HG03521 (cell line): Measurements from ENCODE around the gene SMCO4.

ENCODE experiments used
- ATAC-seq: cut with Tn5 transposase; IDR thresholded peaks from one replicate; pipeline ENCODE4 v1.9.1; 2021; ENCODE audit warnings: mild to moderate bottlenecking, moderate library complexity; ENCODE audit not compliant: unreplicated experiment

SMCO4 gene

GRCh38 chr11:93529707-93530467, 13.3 kb downstream of the SMCO4 start:
- peak; percentile 37 for ATAC-seq

- ATAC-seq, result no peak
Measured at GRCh38 chr11:93528757-93529645, 14.2 kb downstream of the SMCO4 start.

GRCh38 chr11:93528252-93528651, 14.9 kb downstream of the SMCO4 start:
- no peak for ATAC-seq

GRCh38 chr11:93526641-93527583, 16.3 kb downstream of the SMCO4 start:
- peak; percentile 41 for ATAC-seq

- no peak for ATAC-seq
Measured at GRCh38 chr11:93526346-93526633, 16.9 kb downstream of the SMCO4 start.

GRCh38 chr11:93525601-93526345, 17.4 kb downstream of the SMCO4 start:
- no peak for ATAC-seq

- ATAC-seq, result no peak
Measured at GRCh38 chr11:93524858-93525257, 18.3 kb downstream of the SMCO4 start.

GRCh38 chr11:93524173-93524536, 19.0 kb downstream of the SMCO4 start:
- peak; percentile 35 for ATAC-seq

GRCh38 chr11:93520726-93521509, 22.3 kb downstream of the SMCO4 start:
- no peak for ATAC-seq

- no peak for ATAC-seq
Measured at GRCh38 chr11:93519179-93519578, 24.0 kb downstream of the SMCO4 start.

- no peak for ATAC-seq
Measured at GRCh38 chr11:93518081-93518480, 25.1 kb downstream of the SMCO4 start.

GRCh38 chr11:93517611-93518010, 25.6 kb downstream of the SMCO4 start:
- ATAC-seq, result no peak

GRCh38 chr11:93517041-93517440, 26.1 kb downstream of the SMCO4 start:
- ATAC-seq, result no peak

- ATAC-seq, result no peak
Measured at GRCh38 chr11:93515441-93516025, 27.7 kb downstream of the SMCO4 start.

GRCh38 chr11:93514712-93515111, 28.5 kb downstream of the SMCO4 start:
- no peak for ATAC-seq

GRCh38 chr11:93513772-93514171, 29.4 kb downstream of the SMCO4 start:
- ATAC-seq, result no peak

GRCh38 chr11:93512949-93513667, 30.1 kb downstream of the SMCO4 start:
- peak; percentile 70 for ATAC-seq

GRCh38 chr11:93512073-93512475, 31.1 kb downstream of the SMCO4 start:
- ATAC-seq, result peak; percentile 86
